Measurements from ENCODE around the gene LRP1-AS.

- TF ChIP-seq, protein P1, sequence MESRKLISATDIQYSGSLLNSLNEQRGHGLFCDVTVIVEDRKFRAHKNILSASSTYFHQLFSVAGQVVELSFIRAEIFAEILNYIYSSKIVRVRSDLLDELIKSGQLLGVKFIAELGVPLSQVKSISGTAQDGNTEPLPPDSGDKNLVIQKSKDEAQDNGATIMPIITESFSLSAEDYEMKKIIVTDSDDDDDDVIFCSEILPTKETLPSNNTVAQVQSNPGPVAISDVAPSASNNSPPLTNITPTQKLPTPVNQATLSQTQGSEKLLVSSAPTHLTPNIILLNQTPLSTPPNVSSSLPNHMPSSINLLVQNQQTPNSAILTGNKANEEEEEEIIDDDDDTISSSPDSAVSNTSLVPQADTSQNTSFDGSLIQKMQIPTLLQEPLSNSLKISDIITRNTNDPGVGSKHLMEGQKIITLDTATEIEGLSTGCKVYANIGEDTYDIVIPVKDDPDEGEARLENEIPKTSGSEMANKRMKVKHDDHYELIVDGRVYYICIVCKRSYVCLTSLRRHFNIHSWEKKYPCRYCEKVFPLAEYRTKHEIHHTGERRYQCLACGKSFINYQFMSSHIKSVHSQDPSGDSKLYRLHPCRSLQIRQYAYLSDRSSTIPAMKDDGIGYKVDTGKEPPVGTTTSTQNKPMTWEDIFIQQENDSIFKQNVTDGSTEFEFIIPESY (IDR thresholded peaks at IDR 0.05; ENCODE audit: extremely low read depth, insufficient replicate concordance, low read length), result no peak
- TF ChIP-seq CTCF (IDR thresholded peaks at IDR 0.05 in 2 of 3, conservative IDR thresholded peaks at IDR 0.05 in 1 of 3; ENCODE audit: borderline replicate concordance in 1 of 3, insufficient read depth in 1 of 3, low read depth in 2 of 3, low read length in 2 of 3) (no peak), EZH2phosphoT487 (IDR thresholded peaks at IDR 0.05; ENCODE audit: borderline replicate concordance) (no peak), RAD21 (IDR thresholded peaks at IDR 0.05; ENCODE audit: low read depth) (no peak), POLR2A (IDR thresholded peaks at IDR 0.05; ENCODE audit: borderline replicate concordance, extremely low read depth, insufficient read depth, insufficient read length) (no peak), POLR2AphosphoS5 (IDR thresholded peaks at IDR 0.05; ENCODE audit: low read depth, low read length) (no peak), EZH2 (IDR thresholded peaks at IDR 0.05) (no peak), YY1 (IDR thresholded peaks at IDR 0.05; ENCODE audit: extremely low read depth, insufficient replicate concordance, low read depth, low read length) (no peak), SP1 (IDR thresholded peaks at IDR 0.05; ENCODE audit: low read depth) (no peak), EGR1 (IDR thresholded peaks at IDR 0.05; ENCODE audit: low read depth) (no peak), CEBPB (IDR thresholded peaks at IDR 0.05; ENCODE audit: low read depth) (no peak), ELF1 (IDR thresholded peaks at IDR 0.05; ENCODE audit: borderline replicate concordance, low read depth) (no peak)
- TF ChIP-seq, protein P2, sequence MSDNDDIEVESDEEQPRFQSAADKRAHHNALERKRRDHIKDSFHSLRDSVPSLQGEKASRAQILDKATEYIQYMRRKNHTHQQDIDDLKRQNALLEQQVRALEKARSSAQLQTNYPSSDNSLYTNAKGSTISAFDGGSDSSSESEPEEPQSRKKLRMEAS (IDR thresholded peaks at IDR 0.05), result no peak
Measured at GRCh38 chr12:57151741-57152630, 4.6 kb upstream of the LRP1-AS start.

All from HCT116 (cell line).